Body of pancreas (tissue), 4 donors: ENCODE measurements around the gene IL16. TPM values are rescaled to one million over a fixed set of nuclear protein-coding genes. Genes with fewer than 3 reads are reported as not detected.

Experiments
- ATAC-seq: fragments of 150-250 bp; one replicate; pipeline ENCODE4 v1.9.1; 2016
- DNase-seq, 4 donors: peaks; one replicate each; pipeline ENCODE4 v3.0.0-alpha.2; 2019
- H3K27ac ChIP-seq, 4 donors: fragments of 200-600 bp; sonication (generic); 1 replicate in 3 of 4; 2 replicates in 1 of 4; pipeline versions ENCODE4 v1.5.1 to v1.6.1; 2016 to 2019; ENCODE audit warnings: mild to moderate bottlenecking in 1 of 4, mixed read lengths in 1 of 4, moderate library complexity in 1 of 4
- H3K27me3 ChIP-seq, 2 donors: fragments of 200-600 bp; sonication (generic); one replicate each; pipeline ENCODE4 v1.6.0; 2016; ENCODE audit warnings: mild to moderate bottlenecking in 1 of 2
- H3K36me3 ChIP-seq, 2 donors: fragments of 200-600 bp; sonication (generic); replicated peaks in 1 of 2; 2 replicates each; pipeline ENCODE4 v1.5.1; 2016; ENCODE audit warnings: low read depth in 2 of 2; ENCODE audit not compliant: insufficient read depth in 1 of 2
- H3K4me1 ChIP-seq: fragments of 200-600 bp; sonication (generic); one replicate; pipeline ENCODE4 v1.6.0; 2016
- H3K4me3 ChIP-seq, 2 donors: fragments of 200-600 bp; sonication (generic); 1 replicate in 1 of 2; 2 replicates in 1 of 2; pipeline ENCODE4 v1.5.1; 2016 to 2019
- H3K9me3 ChIP-seq, 3 donors: fragments of 200-600 bp; sonication (generic); 1 replicate in 2 of 3; 2 replicates in 1 of 3; pipeline ENCODE4 v1.5.1; 2016
- POLR2A ChIP-seq, 3 donors: fragments of 450-650 bp; IDR thresholded peaks; one replicate each; pipeline ENCODE4 v1.6.1; 2016; ENCODE audit warnings: antibody characterized with exemption in 3 of 3, mild to moderate bottlenecking in 2 of 3
- WGBS, 2 donors: methylation state at CpG; one replicate each; pipeline ENCODE4 v1.1.5; 2017; 5-methylcytosine and 5-hydroxymethylcytosine counted together
- intact Hi-C: fragments of 100-400 bp; cut with DNase I; formaldehyde crosslinking; loops from one replicate; pipeline ENCODE4 v1.15.1; 2023
- total RNA-seq, 2 donors: library from RNA; depleted of rRNA; stranded (reverse); fragments of >200 nt; gene quantifications; one replicate each; pipeline ENCODE4 v1.1.0, GENCODE V29; 2016
- TF ChIP-seq, protein P1 (sequence below), 7 experiments: fragments of 450-650 bp in 4 of 7; fragments of 200-600 bp in 3 of 7; sonication (generic) in 3 of 7; IDR thresholded peaks; one replicate each; pipeline ENCODE4 v1.5.1; 2016 to 2019; ENCODE audit warnings: antibody characterized with exemption in 7 of 7

IL16 gene
- total RNA-seq, 2 donors from 2014 or later = 2.9 to 4.9 TPM

- ATAC-seq = no peak
- intact Hi-C loops = loop anchor here (10.0 kb wide), 2 partner anchors 106 to 276 kb away; partner anchors contain the start of gene MESD
- no peaks in the 10 kb centered on the region for H3K36me3 ChIP-seq
- TF ChIP-seq POLR2A (IDR thresholded peaks at IDR 0.05) = no peak
- TF ChIP-seq, protein P1, sequence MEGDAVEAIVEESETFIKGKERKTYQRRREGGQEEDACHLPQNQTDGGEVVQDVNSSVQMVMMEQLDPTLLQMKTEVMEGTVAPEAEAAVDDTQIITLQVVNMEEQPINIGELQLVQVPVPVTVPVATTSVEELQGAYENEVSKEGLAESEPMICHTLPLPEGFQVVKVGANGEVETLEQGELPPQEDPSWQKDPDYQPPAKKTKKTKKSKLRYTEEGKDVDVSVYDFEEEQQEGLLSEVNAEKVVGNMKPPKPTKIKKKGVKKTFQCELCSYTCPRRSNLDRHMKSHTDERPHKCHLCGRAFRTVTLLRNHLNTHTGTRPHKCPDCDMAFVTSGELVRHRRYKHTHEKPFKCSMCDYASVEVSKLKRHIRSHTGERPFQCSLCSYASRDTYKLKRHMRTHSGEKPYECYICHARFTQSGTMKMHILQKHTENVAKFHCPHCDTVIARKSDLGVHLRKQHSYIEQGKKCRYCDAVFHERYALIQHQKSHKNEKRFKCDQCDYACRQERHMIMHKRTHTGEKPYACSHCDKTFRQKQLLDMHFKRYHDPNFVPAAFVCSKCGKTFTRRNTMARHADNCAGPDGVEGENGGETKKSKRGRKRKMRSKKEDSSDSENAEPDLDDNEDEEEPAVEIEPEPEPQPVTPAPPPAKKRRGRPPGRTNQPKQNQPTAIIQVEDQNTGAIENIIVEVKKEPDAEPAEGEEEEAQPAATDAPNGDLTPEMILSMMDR (IDR thresholded peaks at IDR 0.05) = no peak
- DNase-seq = no peak
- no peak overlapping the region for H3K4me3 ChIP-seq
- no peak overlapping the region for H3K27ac ChIP-seq
- WGBS, 2 donors = 75 to 80% methylated on average over 6 of the region's 6 CpGs
- H3K9me3 ChIP-seq = no peaks in the 10 kb centered on the region
- no peaks in the 10 kb centered on the region for H3K27me3 ChIP-seq
- H3K4me1 ChIP-seq = peaks cover 12% of the 10 kb centered on the region
Observed at GRCh38 chr15:81261172-81261811, 64.6 kb downstream of the IL16 start.

GRCh38 chr15:81263477-81263876, 66.8 kb downstream of the IL16 start:
- H3K27ac ChIP-seq = no peak overlapping the region
- H3K36me3 ChIP-seq = no peaks in the 10 kb centered on the region
- 64 to 79% methylated on average over 3 to 4 of the region's 4 CpGs for WGBS, 2 donors
- no peaks in the 10 kb centered on the region for H3K27me3 ChIP-seq
- intact Hi-C loops = loop anchor here (10.0 kb wide), 2 partner anchors 109 to 279 kb away; partner anchors contain the start of gene MESD
- ATAC-seq (no peak), DNase-seq (no peak)
- peaks cover 15% of the 10 kb centered on the region for H3K4me1 ChIP-seq
- TF ChIP-seq, protein P1 (IDR thresholded peaks at IDR 0.05) = no peak
- no peak for TF ChIP-seq POLR2A (IDR thresholded peaks at IDR 0.05)
- H3K9me3 ChIP-seq = no peaks in the 10 kb centered on the region
- no peak overlapping the region for H3K4me3 ChIP-seq

DNA sequence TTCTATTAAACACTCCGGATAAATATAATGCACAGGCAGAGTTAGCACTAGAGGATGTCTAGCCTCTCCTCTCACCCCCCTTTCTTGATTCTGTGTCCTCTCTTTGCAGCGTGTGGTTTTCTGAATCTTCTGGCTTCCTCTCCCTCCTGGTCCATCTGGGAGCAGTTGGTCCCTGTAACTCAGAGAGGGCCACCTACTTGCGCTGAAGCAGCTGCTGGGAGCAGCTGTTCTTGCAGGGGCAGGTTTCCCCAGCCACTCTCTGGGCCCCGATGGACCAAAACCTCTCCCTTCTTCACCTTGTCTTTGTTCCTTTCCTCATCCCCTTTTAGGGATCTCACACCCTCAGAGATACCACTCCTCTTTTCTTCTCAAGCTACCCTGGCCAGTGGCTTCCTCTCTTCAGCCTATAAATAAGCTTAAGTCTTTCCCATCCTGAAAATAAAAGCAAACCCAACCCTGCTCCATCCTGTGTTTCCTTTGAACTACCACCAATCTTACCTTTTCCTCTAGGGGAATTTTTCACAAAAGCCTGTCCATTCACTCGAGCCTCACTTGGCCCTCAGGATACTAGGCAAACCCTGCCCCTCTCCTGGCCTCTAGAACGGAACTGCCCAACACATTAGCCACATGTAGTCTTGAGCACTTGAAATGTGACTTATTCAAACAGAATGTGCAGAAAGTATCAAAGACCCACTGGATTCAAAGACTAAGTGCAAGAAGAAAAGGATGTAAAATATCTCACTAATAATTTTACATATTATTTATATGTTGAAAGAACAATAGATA, 67.6 kb downstream of the IL16 start:
- Histone ChIP-seq H3K27ac (no peak overlapping the region), H3K4me3 (no peak overlapping the region), H3K4me1 (peaks cover 15% of the 10 kb centered on the region), H3K27me3 (no peaks in the 10 kb centered on the region), H3K9me3 (no peaks in the 10 kb centered on the region), H3K36me3 (no peaks in the 10 kb centered on the region)
- 74 to 86% methylated on average over 6 of the region's 6 CpGs for WGBS, 2 donors
- TF ChIP-seq POLR2A (IDR thresholded peaks at IDR 0.05) = no peak
- TF ChIP-seq, protein P1 (IDR thresholded peaks at IDR 0.05) = no peak
- ATAC-seq = no peak
- no peak for DNase-seq
- intact Hi-C loops = loop anchor here (10.0 kb wide), 2 partner anchors 109 to 279 kb away; partner anchors contain the start of gene MESD

GRCh38 chr15:81265256-81265943, 68.7 kb downstream of the IL16 start:
- intact Hi-C loops = loop anchor here (5.0 to 10.0 kb wide), 3 partner anchors 111 to 281 kb away; partner anchors contain the start of gene MESD
- 32 to 33% methylated on average over 12 of the region's 12 CpGs for WGBS, 2 donors
- H3K4me3 ChIP-seq = no peak overlapping the region
- ATAC-seq (peak; percentile 43), DNase-seq (no peak)
- H3K27ac ChIP-seq = no peak overlapping the region
- H3K4me1 ChIP-seq = peaks cover 15% of the 10 kb centered on the region
- H3K36me3 ChIP-seq = no peaks in the 10 kb centered on the region
- TF ChIP-seq, protein P1 (IDR thresholded peaks at IDR 0.05) = no peak
- TF ChIP-seq POLR2A (IDR thresholded peaks at IDR 0.05) = no peak
- no peaks in the 10 kb centered on the region for H3K27me3 ChIP-seq
- H3K9me3 ChIP-seq = no peaks in the 10 kb centered on the region
